Omental fat pad (tissue), 4 donors: ENCODE data around the gene CABLES2. TPM values are rescaled to one million over a fixed set of nuclear protein-coding genes. Genes with fewer than 3 reads are reported as not detected.

Source experiments
- ATAC-seq: fragments of 150-250 bp; one replicate; pipeline ENCODE4 v1.9.1; 2016; ENCODE audit warnings: mild to moderate bottlenecking, moderate library complexity; ENCODE audit not compliant: low FRiP score
- DNase-seq: peaks from one replicate; pipeline ENCODE4 v3.0.0-alpha.2; 2019; ENCODE audit warnings: low spot score
- total RNA-seq, 4 donors: library from RNA; depleted of rRNA; stranded (reverse); fragments of >200 nt; gene quantifications; one replicate each; pipeline ENCODE4 v1.1.0, GENCODE V29; 2016
- TF ChIP-seq, protein P1 (sequence below), 3 donors: fragments of 450-650 bp; IDR thresholded peaks; one replicate each; pipeline ENCODE4 v1.5.1; 2016 to 2017; ENCODE audit warnings: antibody characterized with exemption in 3 of 3, mild to moderate bottlenecking in 3 of 3, moderate library complexity in 2 of 3

CABLES2 gene
- total RNA-seq, 4 donors from 2014 or later = 1.5 to 2.8 (median 2.5) TPM

DNA sequence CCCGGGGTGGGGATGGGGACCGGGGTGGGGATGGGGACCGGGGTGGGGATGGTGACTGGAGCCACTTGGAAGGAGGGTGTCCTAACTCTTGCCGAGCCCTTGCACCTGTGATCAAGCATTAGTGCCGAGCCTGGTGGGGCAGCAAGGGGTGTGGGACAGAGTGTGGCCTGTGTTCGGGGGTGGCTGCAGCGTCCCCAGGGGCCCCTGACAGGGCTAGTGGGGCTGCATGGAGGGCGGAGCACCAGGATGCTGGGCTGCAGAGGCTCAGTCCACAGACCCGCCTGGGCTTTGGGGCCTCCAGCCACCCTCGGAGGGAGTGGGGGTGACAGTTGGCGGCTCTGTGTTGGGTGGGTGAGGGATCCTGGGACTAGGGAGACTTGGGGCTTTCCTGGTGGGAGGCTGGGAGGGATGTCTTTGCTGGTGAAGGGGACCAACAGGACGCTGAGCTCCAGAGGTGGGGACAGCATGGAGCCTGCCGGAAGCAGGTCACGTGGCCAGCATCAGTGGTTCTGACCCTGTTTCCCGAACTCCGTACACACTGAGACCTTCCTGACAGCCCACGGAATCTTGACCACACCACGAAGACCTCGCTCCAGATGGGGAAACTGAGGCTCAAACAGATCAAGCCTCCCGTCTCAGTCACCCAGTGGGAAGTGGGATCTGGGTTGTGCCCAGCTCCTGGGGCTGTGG, 15.7 kb upstream of the CABLES2 start:
- ATAC-seq = no peak
- TF ChIP-seq, protein P1, sequence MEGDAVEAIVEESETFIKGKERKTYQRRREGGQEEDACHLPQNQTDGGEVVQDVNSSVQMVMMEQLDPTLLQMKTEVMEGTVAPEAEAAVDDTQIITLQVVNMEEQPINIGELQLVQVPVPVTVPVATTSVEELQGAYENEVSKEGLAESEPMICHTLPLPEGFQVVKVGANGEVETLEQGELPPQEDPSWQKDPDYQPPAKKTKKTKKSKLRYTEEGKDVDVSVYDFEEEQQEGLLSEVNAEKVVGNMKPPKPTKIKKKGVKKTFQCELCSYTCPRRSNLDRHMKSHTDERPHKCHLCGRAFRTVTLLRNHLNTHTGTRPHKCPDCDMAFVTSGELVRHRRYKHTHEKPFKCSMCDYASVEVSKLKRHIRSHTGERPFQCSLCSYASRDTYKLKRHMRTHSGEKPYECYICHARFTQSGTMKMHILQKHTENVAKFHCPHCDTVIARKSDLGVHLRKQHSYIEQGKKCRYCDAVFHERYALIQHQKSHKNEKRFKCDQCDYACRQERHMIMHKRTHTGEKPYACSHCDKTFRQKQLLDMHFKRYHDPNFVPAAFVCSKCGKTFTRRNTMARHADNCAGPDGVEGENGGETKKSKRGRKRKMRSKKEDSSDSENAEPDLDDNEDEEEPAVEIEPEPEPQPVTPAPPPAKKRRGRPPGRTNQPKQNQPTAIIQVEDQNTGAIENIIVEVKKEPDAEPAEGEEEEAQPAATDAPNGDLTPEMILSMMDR (IDR thresholded peaks at IDR 0.05) = no peak
- no peak for DNase-seq

DNA sequence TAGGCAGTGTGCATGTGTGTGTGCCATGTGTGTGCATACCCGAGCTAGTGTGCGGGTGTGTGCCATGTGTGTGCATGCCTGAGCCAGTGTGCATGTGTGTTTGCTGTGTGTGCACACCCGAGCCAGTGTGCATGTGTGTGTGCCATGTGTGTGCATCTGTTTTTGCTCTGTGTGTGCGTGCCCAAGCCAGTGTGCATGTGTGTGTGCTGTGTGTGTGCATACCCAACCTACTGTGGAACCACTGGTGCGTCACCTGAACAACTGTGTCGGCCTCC, 14.6 kb upstream of the CABLES2 start:
- DNase-seq (no peak), ATAC-seq (no peak)
- TF ChIP-seq, protein P1 (IDR thresholded peaks at IDR 0.05) = no peak

DNA sequence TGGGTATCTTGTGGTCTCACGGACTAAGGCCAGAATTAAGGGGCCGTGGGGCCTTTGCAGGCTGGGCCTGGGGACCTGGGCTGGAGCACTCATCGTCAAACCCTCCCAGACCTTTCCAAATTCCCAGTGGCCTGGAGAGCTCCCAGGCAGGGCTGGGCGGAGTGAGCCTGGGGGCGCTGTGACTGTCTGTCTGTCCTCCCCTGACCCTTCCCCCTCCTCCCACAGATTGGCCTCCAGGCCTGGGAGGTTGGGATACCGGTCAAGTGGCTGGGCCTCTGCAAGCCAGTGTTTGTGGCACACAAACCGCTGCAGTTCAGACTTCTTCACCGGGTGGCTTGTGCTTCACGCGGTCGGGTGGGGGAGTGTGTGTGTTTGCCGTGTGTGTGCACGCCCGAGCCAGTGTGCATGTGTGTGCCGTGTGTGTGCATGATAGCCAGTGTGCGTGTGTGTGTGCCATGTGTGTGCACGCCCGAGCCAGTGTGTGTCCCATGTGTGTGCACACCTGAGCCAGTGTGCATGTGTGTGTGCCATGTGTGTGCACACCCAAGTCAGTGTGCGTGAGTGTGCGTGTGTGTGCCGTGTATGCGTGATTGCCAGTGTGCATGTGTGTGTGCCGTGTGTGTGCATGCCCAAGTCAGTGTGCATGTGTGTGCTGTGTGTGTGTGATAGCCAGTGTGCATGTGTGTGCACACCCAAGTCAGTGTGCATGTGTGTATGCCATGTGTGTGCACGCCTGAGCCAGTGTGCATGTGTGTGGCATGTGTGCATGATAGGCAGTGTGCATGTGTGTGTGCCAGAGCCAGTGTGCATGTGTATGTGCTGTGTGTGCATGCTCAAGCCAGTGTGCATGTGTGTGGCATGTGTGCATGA, 14.0 kb upstream of the CABLES2 start:
- DNase-seq (no peak), ATAC-seq (no peak)
- TF ChIP-seq, protein P1 (IDR thresholded peaks at IDR 0.05) = no peak

DNA sequence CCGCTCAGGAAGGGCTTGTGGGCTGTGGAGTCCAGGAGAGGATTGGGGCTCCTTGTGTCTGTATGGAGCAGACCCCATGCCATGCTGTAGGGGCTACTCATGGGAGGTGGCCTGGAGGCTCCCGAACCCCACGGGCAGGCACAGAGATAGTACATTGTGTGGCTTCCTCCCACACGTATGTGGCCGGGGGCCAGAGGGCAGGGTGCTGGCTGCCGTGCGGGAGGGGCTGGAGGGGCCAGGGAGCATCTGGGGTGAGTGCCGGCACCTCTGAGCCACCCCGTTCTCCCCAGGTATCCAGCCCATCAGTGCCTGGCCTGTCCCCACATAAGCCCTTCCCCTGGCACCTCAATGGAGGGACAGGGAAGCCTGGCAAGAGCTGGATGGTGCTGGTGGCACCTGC, 12.7 kb upstream of the CABLES2 start:
- TF ChIP-seq, protein P1 (IDR thresholded peaks at IDR 0.05) = no peak
- ATAC-seq = no peak

DNA sequence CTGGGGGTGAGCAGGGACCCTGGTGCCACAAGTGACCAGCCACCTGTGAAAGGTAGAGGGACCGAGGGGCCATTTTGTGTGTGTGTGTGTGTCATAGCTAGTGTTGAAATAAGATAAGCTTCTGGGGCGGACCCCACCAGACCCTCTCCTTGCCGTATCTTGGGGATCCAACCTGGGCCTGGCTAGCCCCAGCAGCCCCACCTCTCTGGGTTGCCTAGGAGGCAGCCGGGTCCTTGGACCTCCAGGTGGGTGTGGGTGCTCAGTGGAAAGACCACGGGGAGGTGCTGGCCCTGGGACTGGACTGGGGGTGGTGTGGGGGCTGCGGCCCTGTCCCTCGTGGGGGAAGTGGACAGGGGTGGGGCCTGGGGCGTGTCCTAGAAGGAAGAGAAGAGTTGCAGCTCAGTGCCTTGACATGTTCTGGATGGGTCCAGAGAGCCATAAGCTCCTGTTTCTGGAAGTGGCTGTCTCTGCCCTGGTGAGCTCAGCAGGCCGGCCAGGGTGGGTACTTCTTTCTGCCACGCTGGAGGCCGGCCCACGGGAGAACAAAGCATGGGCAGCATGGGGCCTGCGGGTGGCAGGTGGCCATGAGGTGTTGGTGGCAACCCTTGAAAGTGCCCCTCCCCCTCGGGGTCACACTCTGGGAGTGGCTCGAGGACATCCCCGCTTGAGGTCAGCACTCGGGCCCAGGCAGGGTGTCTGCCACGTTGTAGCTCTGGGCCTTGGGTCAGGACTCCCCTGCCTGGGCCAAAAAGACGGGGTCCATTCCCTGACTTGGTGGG, 11.8 kb upstream of the CABLES2 start:
- TF ChIP-seq, protein P1 (IDR thresholded peaks at IDR 0.05) = no peak
- no peak for ATAC-seq
- no peak for DNase-seq

More for the DNA sequence above, 12.7 kb upstream of the CABLES2 start:
- DNase-seq = no peak

DNA sequence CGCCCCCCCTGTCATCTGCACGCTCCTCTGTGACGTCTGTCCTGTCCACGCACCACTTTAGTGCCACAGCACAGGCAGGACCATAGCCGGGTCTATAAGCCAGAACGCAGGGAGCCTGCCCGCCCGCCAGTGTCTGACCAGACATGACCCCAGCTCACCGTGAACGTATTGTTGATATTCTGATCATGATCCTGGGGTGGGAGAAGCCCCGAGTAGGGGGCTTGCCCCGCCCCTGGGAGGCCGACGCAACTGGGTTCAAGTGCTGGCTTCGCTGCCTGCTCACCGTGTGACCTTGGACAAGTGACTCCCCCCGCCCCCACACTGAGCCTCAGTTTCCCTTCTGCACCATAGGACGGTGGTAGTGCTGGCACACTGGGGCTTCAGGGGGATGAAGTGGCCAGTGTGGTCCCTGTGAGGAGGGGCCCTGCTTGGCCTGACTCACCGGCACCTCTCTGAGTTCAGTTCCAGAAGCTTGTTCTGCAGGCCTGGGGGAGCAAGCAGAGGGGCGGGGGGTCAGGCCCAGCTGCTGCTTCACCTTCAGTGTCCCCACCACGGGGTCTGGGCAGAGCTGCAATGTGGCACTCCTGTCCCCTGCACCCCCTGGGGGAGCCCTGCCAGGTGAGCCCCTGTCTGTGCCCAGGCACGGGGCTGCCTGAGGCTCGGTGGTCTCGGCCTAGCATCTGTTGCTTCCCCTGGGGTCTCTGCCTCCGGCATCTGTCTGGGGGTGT, 11.1 kb upstream of the CABLES2 start:
- TF ChIP-seq, protein P1 (IDR thresholded peaks at IDR 0.05) = no peak
- no peak for ATAC-seq
- DNase-seq = no peak
